ENCODE measurements around the gene EMP3. TPM values are rescaled to one million over a fixed set of nuclear protein-coding genes. Genes with fewer than 3 reads are reported as not detected.

Gene EMP3
- total and polyA plus RNA-seq, 9 of the 15 experiments (the other 6 are each of a cell fraction or from before 2014, with no cell fraction given), result 123 to 386 (median 296) TPM

- TF ChIP-seq RREB1 (CRISPR knock-in tag; IDR thresholded peaks at IDR 0.05), result peak; percentile 62; the same call in 1 of the 2 replicates
- no peak for TF ChIP-seq TFE3 (CRISPR knock-in tag; IDR thresholded peaks at IDR 0.05)
- no peak for TF ChIP-seq ZNF780A (CRISPR knock-in tag; IDR thresholded peaks at IDR 0.05)
- peak; percentile 89 for TF ChIP-seq MYNN (IDR thresholded peaks at IDR 0.05)
- TF ChIP-seq MYNN (CRISPR knock-in tag; IDR thresholded peaks at IDR 0.05), result no peak
- TF ChIP-seq ZNF512 (tag; IDR thresholded peaks at IDR 0.05), result no peak
- TF ChIP-seq HNRNPLL (IDR thresholded peaks at IDR 0.05; ENCODE audit: low read depth, low read length, poor library complexity, severe bottlenecking), result peak; percentile 86
- TF ChIP-seq MBD1 (CRISPR knock-in tag; IDR thresholded peaks at IDR 0.05), result no peak
- TF ChIP-seq RBM25 (IDR thresholded peaks at IDR 0.05; ENCODE audit: low read depth, low read length, severe bottlenecking), result no peak
- TF ChIP-seq PCBP1 (IDR thresholded peaks at IDR 0.05; ENCODE audit: low read depth, low read length, poor library complexity, severe bottlenecking), result no peak
- TF ChIP-seq TAF1 (IDR thresholded peaks at IDR 0.05; ENCODE audit: control insufficient read depth, extremely low read depth, insufficient read depth, low read length, severe bottlenecking), result peak; percentile 73
Measured at GRCh38 chr19:48321622-48322591, 3.4 kb upstream of the EMP3 start (continued).

All from K562 (cell line).